GM19328 (cell line): ENCODE results near the gene KIF26A.
"Not testable (repeated sequence)": the region's sequence is repeated elsewhere in the genome, so short reads cannot be mapped to it uniquely, and the experiment has no call there.

Source experiments
- ATAC-seq: cut with Tn5 transposase; IDR thresholded peaks from one replicate; pipeline ENCODE4 v1.9.1; 2021; ENCODE audit warnings: mild to moderate bottlenecking, moderate library complexity; ENCODE audit not compliant: unreplicated experiment

The KIF26A gene

DNA sequence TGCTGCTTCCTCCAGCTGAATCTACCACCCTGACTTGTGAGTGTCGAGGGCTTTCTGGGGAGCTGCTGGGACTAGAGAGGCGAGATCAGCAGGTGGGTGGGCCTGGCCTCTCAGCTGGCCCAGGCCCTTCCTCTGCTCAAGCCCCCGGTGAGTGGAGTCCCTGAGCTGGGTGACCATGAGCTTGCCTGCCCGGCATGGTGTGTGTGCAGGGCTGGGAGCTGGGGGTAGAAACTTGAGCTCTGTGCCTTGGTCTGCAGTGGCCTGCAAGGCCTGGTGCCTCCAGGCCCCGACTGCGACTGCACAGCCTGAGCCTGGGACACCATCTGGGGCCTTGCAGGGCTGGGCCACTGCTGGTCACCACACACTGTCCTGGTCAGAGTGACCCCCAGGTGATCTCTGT lies 67.4 kb downstream of the KIF26A start:
- no peak for ATAC-seq

DNA sequence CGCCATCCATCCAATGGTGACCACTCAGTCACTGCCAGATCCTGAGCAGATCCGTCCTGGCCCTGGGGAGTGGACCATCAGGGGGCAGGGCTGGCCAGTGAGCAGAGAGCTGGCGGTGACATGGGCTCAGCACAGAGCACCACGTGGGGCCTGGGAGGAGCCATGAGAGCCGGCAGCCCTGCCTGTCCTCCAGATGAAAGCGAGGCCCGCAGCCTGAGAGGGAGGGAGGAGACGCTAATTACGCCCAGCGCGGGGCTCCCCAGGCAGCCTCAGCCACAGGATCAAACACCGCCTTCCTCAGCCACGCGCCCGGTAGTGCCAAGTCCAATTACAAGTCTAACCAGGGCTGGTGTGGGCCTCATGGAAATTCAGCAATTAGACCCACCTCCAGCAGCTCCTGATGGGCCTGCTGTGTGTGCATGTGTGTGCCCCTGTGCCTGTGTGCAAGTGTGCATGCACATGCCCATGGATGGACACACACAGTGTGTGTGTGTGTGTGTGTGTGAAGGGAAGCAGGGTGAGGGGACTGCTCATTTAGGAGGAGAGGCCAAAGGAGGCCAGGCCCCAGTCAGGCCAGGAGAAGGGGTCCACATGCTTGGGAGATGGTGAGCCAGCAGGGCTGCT lies 68.0 kb downstream of the KIF26A start:
- no peak for ATAC-seq

GRCh38 chr14:104207142-104208014 lies 69.0 kb downstream of the KIF26A start:
- ATAC-seq, result no peak

GRCh38 chr14:104208015-104208295 lies 69.6 kb downstream of the KIF26A start:
- not testable (repeated sequence) for ATAC-seq

DNA sequence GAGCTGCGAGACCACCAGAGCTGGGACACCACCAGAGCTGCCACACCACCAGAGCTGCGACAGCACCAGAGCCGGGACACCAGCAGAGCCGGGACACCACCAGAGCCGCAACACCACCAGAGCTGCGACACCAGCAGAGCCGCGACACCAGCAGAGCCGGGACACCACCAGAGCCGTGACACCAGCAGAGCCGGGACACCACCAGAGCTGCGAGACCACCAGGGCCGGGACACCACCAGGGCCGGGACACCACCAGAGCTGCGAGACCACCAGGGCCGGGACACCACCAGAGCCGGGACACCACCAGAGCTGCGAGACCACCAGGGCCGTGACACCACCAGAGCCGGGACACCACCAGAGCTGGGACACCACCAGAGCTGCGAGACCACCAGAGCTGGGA lies 69.9 kb downstream of the KIF26A start:
- ATAC-seq, result not testable (repeated sequence)

- not testable (repeated sequence) for ATAC-seq
Measured at GRCh38 chr14:104209071-104209470, 70.7 kb downstream of the KIF26A start.

DNA sequence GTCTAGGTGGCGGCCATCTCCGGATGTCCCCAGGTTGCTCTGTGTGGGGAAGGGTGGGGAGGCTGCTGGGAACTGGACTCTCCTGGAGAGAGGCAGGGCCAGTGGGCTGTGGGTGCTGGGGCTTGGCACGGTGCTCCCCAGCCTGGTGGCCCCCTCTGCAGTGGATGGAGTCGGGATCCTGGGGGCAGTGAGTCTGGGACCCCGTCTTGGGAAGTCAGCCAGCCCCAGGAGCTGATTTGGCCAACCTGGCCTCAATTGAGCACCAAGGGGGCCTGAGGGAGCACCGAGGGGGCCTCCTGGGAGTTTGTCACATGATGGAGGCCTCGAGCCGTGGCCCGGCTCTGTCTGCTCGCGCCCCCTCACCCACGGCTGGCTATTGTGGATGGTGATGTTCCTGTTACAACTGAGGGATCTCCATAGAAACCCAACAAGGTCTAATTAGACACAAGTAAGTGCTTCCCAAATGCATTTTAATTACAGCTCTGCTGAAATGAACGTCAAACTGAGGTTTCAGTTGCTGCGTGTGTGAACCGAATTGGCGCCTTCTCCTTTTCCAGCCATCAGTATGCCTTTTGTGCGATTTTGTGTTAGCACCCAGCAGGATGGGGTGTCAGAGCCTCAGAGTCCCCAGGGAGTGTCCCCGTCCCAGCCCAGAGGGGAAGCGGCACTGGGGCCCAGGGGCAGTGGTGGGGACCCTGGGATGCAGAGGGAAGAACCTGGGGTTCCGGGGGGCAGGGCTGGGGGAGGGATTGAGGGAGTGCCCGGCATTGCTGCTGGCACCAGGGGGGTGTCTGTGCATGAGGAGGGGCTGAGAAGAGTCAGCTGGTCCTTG lies 71.8 kb downstream of the KIF26A start:
- ATAC-seq, result no peak

- ATAC-seq, result no peak
Measured at GRCh38 chr14:104210817-104211195, 72.4 kb downstream of the KIF26A start.

DNA sequence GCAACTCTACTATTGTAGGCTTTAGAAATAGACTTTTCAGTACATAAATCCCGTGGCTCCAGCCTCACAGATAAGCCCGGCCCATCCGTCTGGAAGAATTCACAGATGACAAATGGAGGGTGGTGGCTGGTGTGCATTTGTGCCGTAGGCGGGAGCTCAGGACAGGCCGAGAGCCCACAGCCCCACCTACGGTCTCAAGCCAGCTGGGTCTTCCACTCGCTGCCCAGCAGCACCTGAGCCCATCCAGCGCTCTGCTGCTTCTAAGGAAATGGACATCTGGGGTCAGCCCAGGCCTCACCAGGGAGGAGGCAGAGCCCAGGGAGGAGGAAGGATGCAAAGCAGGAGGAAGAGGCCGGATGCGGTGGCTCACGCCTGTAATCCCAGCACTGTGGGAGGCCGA lies 72.8 kb downstream of the KIF26A start:
- ATAC-seq, result no peak

DNA sequence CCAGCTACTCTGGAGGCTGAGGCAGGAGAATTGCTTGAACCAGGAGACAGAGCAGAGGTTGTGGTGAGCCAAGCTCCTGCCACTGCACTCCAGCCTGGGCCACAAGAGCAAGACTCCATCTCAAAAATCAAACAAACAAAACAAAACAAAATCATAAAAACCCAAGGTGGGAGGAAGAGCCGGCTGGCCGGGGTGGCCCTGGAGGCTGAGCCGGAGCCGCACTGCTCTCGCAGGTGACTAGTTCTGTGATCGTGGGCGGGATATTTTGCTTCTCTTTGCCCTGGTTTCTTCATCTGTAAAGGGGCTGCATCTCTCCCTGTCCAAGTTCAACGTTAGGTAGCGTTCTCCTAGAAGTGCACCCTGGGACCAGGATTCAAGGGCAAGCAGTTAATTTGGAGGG lies 73.4 kb downstream of the KIF26A start:
- no peak for ATAC-seq

- no peak for ATAC-seq
Measured at GRCh38 chr14:104212206-104213095, 74.1 kb downstream of the KIF26A start.

DNA sequence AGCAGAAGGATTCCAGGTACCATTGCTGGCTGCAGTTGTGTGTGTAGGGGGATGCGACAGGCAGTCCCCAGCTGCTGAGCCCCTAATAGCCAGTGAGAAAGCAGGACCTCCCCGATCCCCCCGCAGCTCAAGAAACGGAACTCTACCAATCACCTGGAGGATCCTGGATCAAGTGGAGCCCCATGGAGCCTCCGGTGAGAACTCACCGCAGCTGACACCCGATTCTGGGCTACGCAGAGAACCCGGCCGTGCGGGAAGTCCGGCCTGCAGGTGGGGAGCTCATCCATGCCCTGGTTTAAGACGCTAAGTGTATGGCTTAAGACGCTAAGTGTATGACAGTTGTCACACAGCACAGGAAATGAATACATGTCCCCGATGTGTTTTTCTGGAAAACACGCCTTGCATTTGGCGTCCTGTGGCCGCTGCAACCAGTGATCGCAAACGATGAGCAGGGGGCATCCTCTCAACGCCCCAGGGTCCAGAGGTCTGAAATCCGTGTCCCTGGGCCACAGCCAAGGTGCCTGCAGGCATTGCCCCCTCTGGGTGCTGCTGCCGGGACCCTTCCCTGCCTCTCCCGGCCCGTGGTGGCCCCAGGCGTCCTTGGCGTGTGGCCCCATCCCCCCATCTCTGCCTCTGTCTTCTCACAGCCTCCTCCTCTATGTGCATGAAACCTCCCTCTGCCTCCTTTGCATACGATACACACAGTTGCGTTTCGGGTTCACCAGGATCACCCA lies 75.1 kb downstream of the KIF26A start:
- no peak for ATAC-seq

DNA sequence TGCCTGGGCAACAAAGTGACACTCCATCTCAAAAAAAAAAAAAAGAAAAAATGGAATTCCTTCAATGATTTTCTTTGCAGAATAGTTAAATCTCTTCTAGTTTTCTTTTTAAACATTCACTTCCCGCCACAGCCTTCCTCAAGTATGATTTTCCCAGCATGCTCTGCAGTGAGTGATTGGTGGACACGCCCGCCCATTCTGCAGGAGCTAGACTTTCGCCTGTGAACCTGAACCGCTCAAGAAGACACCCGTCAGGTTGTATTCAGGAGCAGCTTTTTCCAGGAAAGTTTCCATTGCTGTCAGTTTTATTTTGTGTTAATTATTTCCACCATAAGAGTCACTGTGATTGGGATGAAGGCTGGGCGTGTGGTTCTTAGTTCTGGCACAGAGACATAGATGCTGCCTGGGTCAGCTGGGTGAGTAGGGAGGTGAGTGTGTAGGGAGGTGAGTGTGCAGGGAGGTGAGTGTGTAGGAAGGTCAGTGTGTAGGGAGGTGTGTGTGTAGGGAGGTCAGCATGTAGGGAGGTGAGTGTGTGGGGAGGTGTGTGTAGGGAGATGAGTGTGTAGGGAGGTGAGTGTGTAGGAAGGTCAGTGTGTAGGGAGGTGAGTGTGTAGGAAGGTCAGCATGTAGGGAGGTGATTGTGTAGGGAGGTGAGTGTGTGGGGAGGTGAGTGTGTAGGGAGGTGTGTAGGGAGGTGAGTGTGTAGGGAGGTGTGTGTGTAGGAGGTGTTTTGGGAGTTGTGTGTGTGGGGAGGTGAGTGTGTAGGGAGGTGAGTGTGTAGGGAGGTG lies 76.2 kb downstream of the KIF26A start:
- ATAC-seq, result no peak

DNA sequence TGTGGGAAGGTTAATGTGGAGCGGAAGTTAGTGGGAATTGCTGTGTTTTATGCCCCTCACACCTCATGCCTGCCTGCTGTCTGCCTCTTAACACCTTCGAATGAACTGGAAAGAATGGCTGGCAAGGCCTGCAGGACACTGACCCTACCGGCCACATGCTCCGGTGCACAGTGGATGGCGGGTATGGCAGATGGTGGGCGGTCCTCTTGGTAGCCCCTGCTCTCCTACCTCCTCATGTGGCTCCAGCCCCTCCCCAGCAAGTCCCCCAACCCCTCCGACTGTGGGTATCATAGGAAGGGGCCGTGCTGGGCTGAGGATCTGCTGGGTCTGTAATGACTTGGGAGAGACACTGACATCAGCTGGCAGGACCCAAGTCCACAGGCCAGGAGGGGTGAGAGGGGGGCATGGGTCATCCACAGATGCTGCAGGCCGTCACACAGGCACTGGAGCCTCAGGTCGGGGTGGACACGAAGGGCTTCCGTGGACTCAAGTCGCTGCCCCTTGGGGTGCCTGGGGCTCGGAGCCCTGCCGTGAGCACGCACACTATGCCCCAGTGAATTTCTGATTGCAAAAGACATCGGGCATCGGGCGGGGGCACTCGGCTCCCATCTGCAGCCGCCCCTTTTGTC lies 77.4 kb downstream of the KIF26A start:
- no peak for ATAC-seq

DNA sequence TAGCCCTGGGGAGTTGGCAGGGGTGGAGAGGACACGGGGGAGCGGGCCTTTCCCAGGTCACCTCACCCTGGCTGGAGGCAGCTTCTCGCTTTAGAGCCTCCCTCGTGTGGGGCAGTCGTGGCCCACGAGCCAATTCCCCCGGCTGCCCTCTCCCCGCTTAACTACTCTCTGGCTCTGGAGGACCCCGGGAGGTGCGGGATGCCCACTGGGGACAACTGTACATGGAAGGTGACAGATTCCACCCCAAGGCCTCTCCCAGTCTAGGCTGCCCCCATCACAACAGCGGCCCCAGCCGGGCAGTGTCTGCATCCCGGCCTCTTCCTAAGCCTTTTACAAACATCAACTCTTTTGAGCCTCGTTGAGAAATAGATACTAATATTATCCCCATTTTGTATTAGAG lies 78.1 kb downstream of the KIF26A start:
- no peak for ATAC-seq

GRCh38 chr14:104217486-104218360 lies 79.3 kb downstream of the KIF26A start:
- ATAC-seq, result no peak

DNA sequence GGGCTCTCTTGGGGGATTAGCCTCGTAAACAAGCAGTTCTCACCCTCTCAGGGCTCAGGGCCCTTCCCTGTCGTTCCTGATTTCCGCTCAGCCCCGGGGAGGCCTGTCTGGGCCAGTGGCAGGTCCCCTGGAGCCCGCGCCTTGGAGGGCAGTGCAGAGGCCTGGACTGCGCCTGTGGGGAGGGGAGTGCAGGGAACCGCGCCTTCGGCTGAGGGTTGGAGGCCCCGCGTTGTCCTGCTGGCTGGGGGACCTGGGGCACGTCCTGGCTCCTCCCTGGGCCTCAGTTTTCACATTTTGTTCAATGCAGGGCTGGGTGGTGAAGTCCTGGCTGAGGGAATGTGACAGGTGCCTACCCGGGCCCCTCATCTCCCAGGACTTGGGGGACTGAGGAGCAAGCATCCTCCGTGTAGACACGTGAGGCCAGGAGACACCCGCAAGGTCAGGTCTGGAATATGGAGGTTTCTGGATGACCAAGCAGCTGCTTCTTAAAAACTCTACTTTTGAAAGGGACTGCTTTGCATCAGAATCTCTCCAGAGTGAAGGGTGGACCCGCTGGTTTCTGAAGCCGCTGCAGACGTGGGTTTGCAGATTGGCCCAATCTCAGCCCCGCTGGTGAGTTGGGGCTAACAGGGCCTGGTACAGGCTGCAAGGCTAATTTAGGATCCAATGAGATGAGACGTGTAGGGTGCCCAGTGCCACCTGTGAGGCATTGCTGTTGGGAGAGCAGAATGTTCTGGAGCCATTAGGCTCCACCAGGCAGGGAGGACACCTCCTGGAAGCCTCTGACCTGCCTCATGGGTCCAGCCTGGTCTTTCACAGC lies 80.2 kb downstream of the KIF26A start:
- ATAC-seq, result no peak
